GM18907 (cell line): ENCODE data around the gene PSMB7.

Experiments
- ATAC-seq: cut with Tn5 transposase; IDR thresholded peaks from one replicate; pipeline ENCODE4 v1.9.1; 2021; ENCODE audit warnings: mild to moderate bottlenecking, moderate library complexity; ENCODE audit not compliant: unreplicated experiment

PSMB7 gene

DNA sequence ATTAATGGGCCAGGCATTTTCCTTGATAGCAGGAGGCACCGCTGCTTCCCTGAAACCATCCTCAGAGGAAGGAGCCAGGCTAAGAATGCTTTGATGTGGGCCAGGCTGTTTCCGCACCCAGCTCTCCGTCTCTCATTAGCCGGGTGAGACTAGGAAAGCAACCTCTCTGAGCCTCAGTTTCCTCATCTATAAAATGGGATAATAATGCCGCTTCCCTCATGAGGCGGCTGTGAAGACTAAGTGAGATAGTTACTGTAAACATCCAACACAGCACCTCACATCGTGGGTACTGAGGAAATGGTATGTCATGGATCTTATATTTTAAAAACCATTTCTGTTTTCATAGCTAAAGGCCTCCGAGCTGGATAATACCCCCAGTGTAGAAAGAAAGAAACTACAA is 111.0 kb downstream of the PSMB7 start:
- no peak for ATAC-seq

DNA sequence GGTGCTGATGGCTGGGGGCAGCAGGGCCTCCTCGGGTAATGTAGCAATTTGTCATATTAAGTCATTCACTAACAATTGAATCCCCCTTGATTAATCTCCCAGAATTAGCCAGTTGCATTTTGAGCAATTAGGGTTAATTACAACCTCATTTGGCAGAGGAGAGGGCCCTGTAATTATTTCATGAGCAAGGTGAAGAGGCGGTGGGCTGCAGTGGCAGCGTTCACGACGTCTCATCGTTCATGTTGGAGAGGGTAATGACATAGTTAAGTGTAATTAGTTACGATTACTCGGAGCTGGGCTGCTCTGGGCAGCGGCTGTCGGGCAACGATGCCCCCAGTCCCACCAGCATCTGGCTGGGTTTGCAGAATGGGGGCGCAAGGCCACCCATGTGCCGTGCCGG is 111.5 kb downstream of the PSMB7 start:
- no peak for ATAC-seq
